Islet precursor cell (in vitro differentiated cells): ENCODE measurements around the gene PGM2.

Experiments
- DNase-seq: peaks from one replicate; pipeline ENCODE4 v3.0.0-alpha.2; 2018

The PGM2 gene

GRCh38 chr4:37904824-37905223 is 78.3 kb downstream of the PGM2 start:
- DNase-seq = no peak

- no peak for DNase-seq
Observed at GRCh38 chr4:37905533-37906169, 79.2 kb downstream of the PGM2 start.

- DNase-seq = no peak
Observed at GRCh38 chr4:37908488-37909331, 82.2 kb downstream of the PGM2 start.

GRCh38 chr4:37909332-37910090 is 83.0 kb downstream of the PGM2 start:
- DNase-seq = no peak

GRCh38 chr4:37910091-37910486 is 83.6 kb downstream of the PGM2 start:
- DNase-seq = no peak
